Sigmoid colon (tissue), 4 donors: ENCODE data around the gene GIGYF2.

Experiments used
- CTCF ChIP-seq, 4 experiments: fragments of 450-650 bp in 3 of 4; fragments of 200-600 bp in 1 of 4; IDR thresholded peaks; one replicate each; pipeline ENCODE4 v1.5.1; 2016 to 2019; ENCODE audit warnings: antibody characterized with exemption in 4 of 4, mild to moderate bottlenecking in 3 of 4, moderate library complexity in 2 of 4
- EP300 ChIP-seq, 4 donors: sonication (generic); formaldehyde crosslinking; IDR thresholded peaks; one replicate each; pipeline ENCODE4 v1.6.1; 2017; ENCODE audit warnings: antibody characterized with exemption in 4 of 4
- POLR2A ChIP-seq, 2 donors: fragments of 450-650 bp; IDR thresholded peaks; one replicate each; pipeline ENCODE4 v1.6.1; 2016; ENCODE audit warnings: antibody characterized with exemption in 2 of 2, mild to moderate bottlenecking in 2 of 2, moderate library complexity in 2 of 2
- POLR2AphosphoS5 ChIP-seq, 4 donors: sonication (generic); formaldehyde crosslinking; IDR thresholded peaks; one replicate each; pipeline ENCODE4 v1.6.1; 2017; ENCODE audit warnings: antibody characterized with exemption in 4 of 4

GRCh38 chr2:232888099-232888836, 191.1 kb downstream of the GIGYF2 start:
- TF ChIP-seq POLR2A (IDR thresholded peaks at IDR 0.05) = no peak
- no peak for TF ChIP-seq CTCF (IDR thresholded peaks at IDR 0.05)
- TF ChIP-seq EP300 (IDR thresholded peaks at IDR 0.05) = no peak
- no peak for TF ChIP-seq POLR2AphosphoS5 (IDR thresholded peaks at IDR 0.05)
